Activated T-helper 1 cell treated with anti-CD3 and anti-CD28 coated beads, Interleukin-12 subunit alpha, Interleukin-12 subunit beta, Interleukin-2, Interleukin-4 antibody, amounts not matched to agents 30 ng/mL and 10 ng/mL and 1 ng/mL, durations not matched to agents 14 hours and 24 hours and 36 hours (primary cell): ENCODE measurements around the gene DPYSL5. TPM values are rescaled to one million over a fixed set of nuclear protein-coding genes. Genes with fewer than 3 reads are reported as not detected.

Experiments used
- DNase-seq: peaks from one replicate; pipeline ENCODE4 v3.0.0; 2021; ENCODE audit warnings: low spot score
- H3K27ac Mint-ChIP-seq: one replicate; pipeline ENCODE4 v1.8.0; 2021; ENCODE audit warnings: mild to moderate bottlenecking, mixed read lengths
- H3K27me3 Mint-ChIP-seq: one replicate; pipeline ENCODE4 v1.8.0; 2022; ENCODE audit warnings: mild to moderate bottlenecking, moderate library complexity, mixed read lengths; ENCODE audit not compliant: insufficient read depth
- H3K36me3 Mint-ChIP-seq: one replicate; pipeline ENCODE4 v1.8.0; 2021; ENCODE audit warnings: low read depth, mixed read lengths
- H3K4me1 Mint-ChIP-seq: one replicate; pipeline ENCODE4 v1.8.0; 2021; ENCODE audit warnings: low read depth, mixed read lengths
- H3K4me3 Mint-ChIP-seq: one replicate; pipeline ENCODE4 v1.8.0; 2021; ENCODE audit warnings: mild to moderate bottlenecking, moderate library complexity, mixed read lengths
- H3K9me3 Mint-ChIP-seq: one replicate; pipeline ENCODE4 v1.8.0; 2021; ENCODE audit warnings: mixed read lengths
- intact Hi-C: fragments of 100-400 bp; cut with micrococcal nuclease; formaldehyde crosslinking; loops from one replicate; pipeline ENCODE4 v1.15.1; 2024
- total RNA-seq: library from RNA; stranded (reverse); gene quantifications from 2 replicates; pipeline ENCODE4 v1.2.3, GENCODE V29; 2022

Gene DPYSL5
- total RNA-seq, 1 donor from 2014 or later = 0.23 TPM

DNA sequence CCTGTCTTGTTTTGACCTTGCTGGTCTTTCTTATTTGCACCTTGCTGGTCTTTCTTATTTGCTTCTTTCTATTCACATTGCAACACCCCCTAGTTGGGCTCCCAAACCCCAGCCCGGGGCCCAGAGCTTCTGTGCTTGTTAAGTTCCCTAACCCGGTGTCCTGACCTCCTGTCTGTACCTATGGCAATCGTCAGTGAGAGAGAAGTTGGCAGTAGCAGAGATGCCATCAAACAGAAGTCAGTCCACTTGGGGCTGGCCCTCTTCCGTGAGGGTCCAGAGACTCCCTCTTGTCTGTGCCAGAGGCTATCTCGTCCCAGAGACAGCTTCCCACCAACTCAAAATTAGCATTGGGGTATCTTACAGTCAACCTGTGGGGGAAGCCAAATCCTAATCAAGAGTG, 55.7 kb downstream of the DPYSL5 start:
- intact Hi-C loops = no loop called here

DNA sequence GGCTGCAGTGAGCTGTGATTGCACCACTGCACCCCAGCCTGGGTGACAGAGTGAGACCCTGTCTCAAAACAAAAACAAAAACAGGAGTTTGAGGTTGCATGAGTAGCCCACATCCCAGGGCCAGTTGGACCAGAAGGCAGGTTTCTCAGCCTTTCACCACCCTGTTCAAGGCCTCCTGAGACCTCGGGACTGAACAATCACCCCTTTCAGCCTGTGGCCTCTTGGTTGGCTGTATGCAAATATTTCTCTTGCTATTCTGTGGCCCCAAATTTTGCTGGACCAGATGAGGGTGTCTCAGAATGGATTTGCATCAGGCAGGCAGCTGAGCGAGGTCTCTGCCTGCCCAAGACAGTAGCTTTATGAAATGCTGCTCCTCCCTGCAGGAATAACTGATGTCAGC, 56.9 kb downstream of the DPYSL5 start:
- H3K4me1 Mint-ChIP-seq = no peaks in the 10 kb centered on the region
- H3K27ac Mint-ChIP-seq = no peak overlapping the region
- no peak for DNase-seq
- no peak overlapping the region for H3K4me3 Mint-ChIP-seq
- peaks cover 14% of the 10 kb centered on the region for H3K27me3 Mint-ChIP-seq
- no peaks in the 10 kb centered on the region for H3K36me3 Mint-ChIP-seq
- no peaks in the 10 kb centered on the region for H3K9me3 Mint-ChIP-seq
- intact Hi-C loops = no loop called here

More for the DNA sequence above, 55.7 kb downstream of the DPYSL5 start:
- Mint-ChIP-seq H3K9me3 (no peaks in the 10 kb centered on the region), H3K27ac (no peak overlapping the region), H3K4me3 (no peak overlapping the region), H3K4me1 (no peaks in the 10 kb centered on the region), H3K36me3 (no peaks in the 10 kb centered on the region), H3K27me3 (peaks cover 4% of the 10 kb centered on the region)
- DNase-seq = no peak

DNA sequence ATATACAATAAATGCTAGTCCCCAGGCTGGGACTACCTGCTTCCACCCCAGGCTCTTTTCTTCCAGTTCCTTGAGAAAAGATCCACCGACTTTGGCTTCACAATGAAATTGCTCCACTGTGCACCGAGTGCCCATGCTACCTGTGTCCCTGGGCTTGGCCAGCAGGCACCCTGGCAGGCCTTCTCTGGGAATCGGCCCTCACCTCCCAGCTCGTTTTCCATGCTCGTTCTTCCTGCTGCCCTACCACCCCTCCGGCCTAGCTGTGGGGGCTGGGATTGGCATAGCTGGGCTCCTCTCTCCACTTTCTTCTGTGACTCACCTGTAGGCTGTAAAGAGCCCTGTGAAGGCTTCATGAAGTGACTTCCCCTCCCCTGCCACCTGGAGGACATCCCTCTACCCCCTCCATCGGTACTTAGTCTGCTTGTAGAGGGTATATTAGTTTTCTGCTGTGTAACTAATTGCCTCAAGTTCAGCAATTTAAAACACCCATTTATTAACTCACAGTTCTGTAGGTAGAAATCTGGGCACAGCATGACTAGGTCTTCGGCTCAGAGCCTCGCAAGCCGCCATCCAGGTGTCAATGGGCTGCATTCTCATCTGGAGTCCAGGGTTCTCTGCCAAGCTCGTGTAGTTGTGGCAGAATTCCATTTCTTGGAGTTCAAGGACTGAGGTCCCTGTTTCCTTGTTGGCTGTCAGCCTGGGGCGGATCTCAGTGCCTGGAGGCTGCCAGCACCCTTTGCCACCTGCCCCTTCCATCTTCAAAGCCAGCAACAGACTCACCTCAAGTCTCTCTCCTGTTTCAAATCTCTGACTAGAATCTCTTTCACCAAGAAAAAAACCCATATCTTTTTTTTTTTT, 57.6 kb downstream of the DPYSL5 start:
- Mint-ChIP-seq H3K4me3 (no peak overlapping the region), H3K27ac (no peak overlapping the region), H3K9me3 (no peaks in the 10 kb centered on the region), H3K27me3 (peaks cover 20% of the 10 kb centered on the region), H3K4me1 (no peaks in the 10 kb centered on the region), H3K36me3 (no peaks in the 10 kb centered on the region)
- DNase-seq = no peak
- intact Hi-C loops = no loop called here

DNA sequence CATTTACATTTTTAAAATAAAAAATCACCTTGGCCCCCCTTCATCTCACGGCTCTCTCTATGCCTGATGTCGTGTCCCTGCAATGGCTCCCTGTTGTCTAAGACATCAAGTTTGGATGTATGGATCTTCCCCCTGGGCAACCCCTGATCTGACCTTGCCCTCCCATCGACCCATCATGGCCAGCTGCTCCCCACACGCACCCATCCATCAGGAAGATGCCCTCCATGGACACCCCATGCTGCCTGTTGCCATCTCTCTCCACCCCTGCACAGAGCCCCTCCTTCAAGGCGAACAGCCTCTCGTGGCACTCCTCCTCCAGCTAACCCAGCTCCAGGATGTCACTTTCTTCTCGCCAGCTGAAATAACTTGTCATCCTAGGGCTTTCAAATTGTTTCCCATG, 59.5 kb downstream of the DPYSL5 start:
- H3K27ac Mint-ChIP-seq = no peak overlapping the region
- no peaks in the 10 kb centered on the region for H3K4me1 Mint-ChIP-seq
- intact Hi-C loops = no loop called here
- DNase-seq = no peak
- no peak overlapping the region for H3K4me3 Mint-ChIP-seq
- H3K9me3 Mint-ChIP-seq = no peaks in the 10 kb centered on the region
- H3K27me3 Mint-ChIP-seq = peaks cover 32% of the 10 kb centered on the region
- no peaks in the 10 kb centered on the region for H3K36me3 Mint-ChIP-seq

DNA sequence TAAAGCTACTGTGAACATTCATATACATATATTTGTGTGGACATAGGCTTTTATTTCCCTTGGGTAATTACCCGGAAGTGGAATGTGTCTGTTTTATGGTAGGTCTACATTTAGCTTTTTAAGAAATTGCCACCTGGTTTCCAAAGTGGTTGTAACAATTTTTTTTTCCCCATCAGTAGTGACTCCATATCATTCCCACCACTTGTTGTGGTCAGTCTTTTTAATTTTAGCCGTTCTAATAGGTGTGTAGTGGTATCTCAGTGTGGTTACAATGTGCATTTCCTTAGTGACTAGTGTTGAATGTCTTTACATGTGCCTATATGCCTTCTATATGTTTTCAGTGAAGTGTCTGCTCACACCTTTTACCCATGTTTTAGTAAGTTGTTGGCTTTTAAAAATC, 62.2 kb downstream of the DPYSL5 start:
- no peak for DNase-seq
- H3K27ac Mint-ChIP-seq = no peak overlapping the region
- no peak overlapping the region for H3K4me3 Mint-ChIP-seq
- H3K9me3 Mint-ChIP-seq = no peaks in the 10 kb centered on the region
- intact Hi-C loops = no loop called here
- H3K4me1 Mint-ChIP-seq = no peaks in the 10 kb centered on the region
- no peaks in the 10 kb centered on the region for H3K36me3 Mint-ChIP-seq
- peaks cover 32% of the 10 kb centered on the region for H3K27me3 Mint-ChIP-seq

DNA sequence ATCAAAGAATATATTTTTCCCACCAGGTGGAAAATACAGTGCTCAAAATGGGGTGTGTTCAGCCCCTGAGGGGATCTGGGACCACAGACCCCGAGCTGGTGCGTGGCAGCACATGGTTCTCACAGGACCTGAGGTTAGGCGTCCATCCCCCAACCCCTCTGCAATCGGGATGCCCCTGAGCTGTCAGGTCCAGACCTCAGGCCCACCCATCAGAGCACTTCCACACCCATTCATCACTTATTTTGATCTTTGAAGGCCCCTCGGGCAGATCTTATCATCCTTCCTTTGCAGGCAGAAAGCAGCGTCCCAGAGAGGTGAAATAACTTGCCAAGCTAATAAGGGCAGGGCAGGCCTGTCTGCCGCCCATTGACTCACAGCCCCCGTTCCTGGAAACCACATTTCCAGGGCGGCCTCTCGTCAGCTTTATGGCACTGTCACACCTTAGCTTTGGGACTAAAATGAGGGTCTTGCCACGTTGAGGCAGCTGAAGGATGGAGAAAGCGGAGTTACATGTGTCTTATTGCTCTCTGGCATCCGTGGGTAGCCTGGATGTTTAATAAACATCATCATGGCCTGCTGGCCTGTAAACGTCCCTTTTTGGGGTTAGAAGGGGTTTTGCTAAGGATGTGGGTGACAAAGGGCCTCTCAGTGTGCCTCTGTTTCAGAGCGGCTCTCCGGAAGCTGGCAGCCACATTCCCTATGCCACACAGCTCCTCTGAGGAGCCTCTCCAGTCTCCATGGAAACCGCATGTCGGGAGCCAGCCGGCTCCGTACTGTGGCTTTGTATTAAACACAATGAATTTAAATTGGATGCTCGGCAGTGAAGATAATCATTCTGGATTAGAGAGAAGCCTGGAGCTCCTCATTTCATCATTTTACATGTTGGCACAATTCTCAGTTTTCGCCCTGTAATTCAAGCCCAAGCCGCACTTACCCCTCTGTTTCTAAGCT, 64.3 kb downstream of the DPYSL5 start:
- Mint-ChIP-seq H3K27me3 (peaks cover 32% of the 10 kb centered on the region), H3K4me1 (no peaks in the 10 kb centered on the region)

DNA sequence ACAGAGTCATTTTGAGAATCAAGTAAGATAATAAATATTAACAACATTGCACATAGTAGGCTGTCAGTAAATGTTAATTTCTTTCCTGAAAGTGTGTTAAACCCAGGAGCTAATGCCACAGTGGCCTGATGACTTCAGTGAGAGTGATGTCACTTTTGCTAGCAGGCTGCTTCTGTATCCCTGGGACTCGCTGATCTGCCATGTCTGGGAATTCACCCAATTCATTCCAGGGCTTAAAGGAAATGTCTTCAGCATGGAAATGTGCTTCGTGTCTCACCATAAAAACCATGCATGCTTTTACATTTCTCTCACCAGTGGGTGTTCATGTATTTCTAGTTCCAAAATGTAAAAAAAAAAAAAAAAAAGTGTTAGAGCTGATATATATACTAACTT, 65.7 kb downstream of the DPYSL5 start:
- H3K27me3 Mint-ChIP-seq = peaks cover 28% of the 10 kb centered on the region
- no peak overlapping the region for H3K4me3 Mint-ChIP-seq
- no peaks in the 10 kb centered on the region for H3K36me3 Mint-ChIP-seq
- intact Hi-C loops = no loop called here
- H3K9me3 Mint-ChIP-seq = no peaks in the 10 kb centered on the region
- H3K4me1 Mint-ChIP-seq = no peaks in the 10 kb centered on the region
- no peak for DNase-seq
- no peak overlapping the region for H3K27ac Mint-ChIP-seq

More for the DNA sequence above, 64.3 kb downstream of the DPYSL5 start:
- DNase-seq = no peak
- Mint-ChIP-seq H3K9me3 (no peaks in the 10 kb centered on the region), H3K27ac (no peak overlapping the region), H3K4me3 (no peak overlapping the region), H3K36me3 (no peaks in the 10 kb centered on the region)
- intact Hi-C loops = no loop called here

DNA sequence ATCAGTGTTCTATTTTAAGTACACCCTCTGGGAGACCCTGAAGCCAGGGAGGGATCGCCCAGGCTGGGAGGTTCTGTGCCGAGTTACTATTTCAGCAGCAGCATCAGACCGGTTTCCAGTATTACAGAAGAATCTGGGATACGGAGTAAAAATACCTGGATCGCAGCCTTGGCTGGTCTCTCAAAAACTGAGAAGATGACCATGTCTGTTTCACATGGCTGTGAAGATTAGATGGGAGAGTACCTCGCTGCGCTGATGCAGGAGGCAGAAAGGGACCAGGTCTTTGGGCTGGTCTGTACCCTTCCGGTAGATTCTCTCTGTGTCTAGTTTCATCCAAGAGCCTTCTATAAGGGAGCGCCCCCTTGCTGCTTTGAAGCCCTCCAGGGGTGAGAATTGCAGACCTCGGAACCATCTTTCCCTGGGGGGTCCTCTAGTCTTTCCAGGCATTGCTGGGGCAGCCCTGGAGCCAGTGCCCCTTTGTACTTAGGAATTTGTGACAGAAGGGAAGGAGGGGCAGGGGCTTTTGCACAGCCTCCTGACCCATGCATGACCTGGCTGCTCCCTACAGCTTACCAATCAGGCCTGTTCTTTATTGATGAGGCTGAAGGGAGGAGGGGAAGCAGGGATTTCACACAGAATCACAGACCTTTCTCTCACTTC, 66.2 kb downstream of the DPYSL5 start:
- Mint-ChIP-seq H3K4me3 (no peak overlapping the region), H3K4me1 (no peaks in the 10 kb centered on the region), H3K9me3 (no peaks in the 10 kb centered on the region), H3K36me3 (no peaks in the 10 kb centered on the region), H3K27ac (no peak overlapping the region), H3K27me3 (peaks cover 23% of the 10 kb centered on the region)
- intact Hi-C loops = no loop called here
- no peak for DNase-seq

DNA sequence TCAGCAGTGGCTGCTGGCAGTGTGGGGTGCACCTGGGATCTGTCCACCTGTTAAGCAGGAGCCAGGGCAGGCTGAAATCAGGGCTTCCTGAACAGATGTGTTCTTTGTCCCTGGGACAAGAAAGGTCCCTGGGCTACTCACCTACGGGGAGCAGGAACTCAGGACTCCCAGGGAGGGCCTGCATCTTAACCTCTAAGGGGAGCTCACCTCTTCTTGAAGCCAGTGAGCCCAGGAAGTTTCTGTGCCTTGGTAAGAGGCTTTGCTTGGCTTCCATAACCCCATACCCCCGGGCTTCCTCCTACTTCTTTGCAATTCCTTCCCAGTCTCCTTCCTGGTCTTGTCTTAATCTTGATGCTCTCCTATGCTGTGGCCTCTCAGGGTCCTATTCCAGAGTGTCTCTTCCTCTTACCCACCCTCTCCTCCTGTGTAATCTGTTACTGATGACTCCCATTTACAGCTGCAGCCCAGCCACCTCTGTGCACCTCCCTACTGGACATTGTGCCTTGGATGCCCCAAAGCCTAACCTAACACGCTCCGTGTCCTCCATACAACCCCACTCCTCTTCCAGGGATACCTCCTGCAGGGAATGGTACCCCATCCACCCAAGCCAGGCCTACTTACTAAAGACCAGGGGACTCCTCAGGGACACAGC, 66.9 kb downstream of the DPYSL5 start:
- Mint-ChIP-seq H3K9me3 (no peaks in the 10 kb centered on the region), H3K4me1 (no peaks in the 10 kb centered on the region), H3K4me3 (no peak overlapping the region), H3K27me3 (peaks cover 18% of the 10 kb centered on the region), H3K27ac (no peak overlapping the region), H3K36me3 (no peaks in the 10 kb centered on the region)
- intact Hi-C loops = no loop called here
- no peak for DNase-seq

DNA sequence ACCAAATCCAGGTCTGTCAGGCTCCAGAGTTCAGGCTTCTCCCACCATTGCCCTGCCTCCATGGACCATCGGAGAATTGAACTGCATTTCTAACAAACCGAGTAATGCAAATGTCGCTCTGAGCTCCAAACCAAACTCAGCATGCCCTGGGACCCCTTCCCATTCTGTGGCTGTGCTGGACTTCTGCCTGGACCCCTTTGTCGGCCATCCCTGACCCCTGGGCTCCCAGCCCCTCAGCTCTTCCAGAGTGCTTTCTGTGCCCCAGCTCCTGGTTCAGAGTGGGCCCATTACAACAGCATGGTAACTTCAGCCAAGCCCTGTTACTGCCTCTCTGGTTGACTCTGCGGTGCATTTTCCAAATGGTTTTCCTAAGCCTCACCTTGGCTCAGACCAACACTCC, 67.4 kb downstream of the DPYSL5 start:
- Mint-ChIP-seq H3K4me1 (no peaks in the 10 kb centered on the region), H3K36me3 (no peaks in the 10 kb centered on the region), H3K27ac (no peak overlapping the region), H3K9me3 (no peaks in the 10 kb centered on the region), H3K27me3 (peaks cover 14% of the 10 kb centered on the region), H3K4me3 (no peak overlapping the region)
- intact Hi-C loops = no loop called here
- no peak for DNase-seq

DNA sequence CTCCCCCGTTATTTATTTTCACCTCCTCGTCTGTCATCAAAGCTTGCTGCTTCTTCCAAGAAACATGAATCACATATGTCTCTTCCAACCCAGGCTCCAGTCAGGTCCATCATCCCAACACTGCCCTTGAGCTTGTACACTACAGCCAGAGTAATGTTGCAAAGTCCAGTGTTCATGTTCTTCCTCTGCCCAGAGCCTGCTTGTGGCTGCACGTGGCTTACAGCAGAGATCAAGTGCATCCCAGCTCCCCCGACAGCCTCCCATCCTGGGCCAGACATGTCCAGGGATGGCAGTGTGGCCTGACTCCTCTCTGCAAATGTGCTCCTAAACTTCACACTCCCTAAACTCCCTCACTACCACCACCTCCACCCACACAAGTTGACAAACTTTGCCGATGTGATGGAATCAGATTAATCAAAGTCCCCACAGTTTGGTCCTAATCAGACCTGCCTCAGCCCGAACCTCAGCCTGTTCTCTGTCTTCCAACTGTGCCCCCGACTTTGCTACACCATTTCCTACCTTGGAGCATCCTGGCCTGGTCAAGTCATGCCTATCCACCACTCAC, 68.3 kb downstream of the DPYSL5 start:
- intact Hi-C loops = no loop called here
- Mint-ChIP-seq H3K27ac (no peak overlapping the region), H3K27me3 (peaks cover 9% of the 10 kb centered on the region), H3K36me3 (no peaks in the 10 kb centered on the region), H3K4me3 (no peak overlapping the region), H3K4me1 (no peaks in the 10 kb centered on the region), H3K9me3 (no peaks in the 10 kb centered on the region)
- DNase-seq = no peak

DNA sequence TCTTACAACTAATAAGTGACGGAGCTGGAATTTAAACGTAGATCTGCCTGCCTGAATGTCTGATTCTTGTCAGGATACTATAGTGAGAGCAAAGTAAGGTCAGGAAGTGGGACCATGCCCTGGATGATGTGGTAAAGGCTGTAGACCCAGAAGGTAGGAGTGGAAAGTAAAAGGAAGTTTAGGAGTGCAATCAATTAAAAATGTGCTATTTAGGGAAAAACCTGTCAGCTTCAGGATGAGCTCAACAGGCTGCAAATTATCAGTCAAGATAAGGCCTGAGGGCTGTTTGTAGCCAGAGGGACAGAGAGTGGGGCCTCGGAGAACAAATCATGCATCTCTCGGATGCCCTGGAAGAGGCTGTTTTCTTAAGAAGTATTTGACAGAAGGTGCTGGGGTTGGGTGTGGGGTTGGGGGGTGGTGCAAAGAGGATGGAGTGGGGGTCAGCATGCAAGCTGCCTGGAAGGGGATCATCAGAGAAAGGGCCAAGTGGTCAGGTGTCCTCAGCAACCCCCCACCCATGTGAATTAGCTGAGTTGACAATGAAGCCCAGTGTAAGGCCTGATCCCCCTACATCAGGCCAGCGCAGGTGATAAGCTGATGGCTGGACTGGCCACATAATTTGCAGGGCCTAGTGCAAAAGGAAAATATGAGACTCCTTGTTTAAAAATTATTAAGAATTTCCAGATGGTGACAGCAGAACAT, 69.4 kb downstream of the DPYSL5 start:
- Mint-ChIP-seq H3K4me3 (no peak overlapping the region), H3K9me3 (no peaks in the 10 kb centered on the region), H3K27me3 (peaks cover 5% of the 10 kb centered on the region), H3K36me3 (no peaks in the 10 kb centered on the region), H3K27ac (no peak overlapping the region), H3K4me1 (no peaks in the 10 kb centered on the region)
- no peak for DNase-seq
- intact Hi-C loops = no loop called here
